Measurements from ENCODE around the gene SLC6A12.

DNA sequence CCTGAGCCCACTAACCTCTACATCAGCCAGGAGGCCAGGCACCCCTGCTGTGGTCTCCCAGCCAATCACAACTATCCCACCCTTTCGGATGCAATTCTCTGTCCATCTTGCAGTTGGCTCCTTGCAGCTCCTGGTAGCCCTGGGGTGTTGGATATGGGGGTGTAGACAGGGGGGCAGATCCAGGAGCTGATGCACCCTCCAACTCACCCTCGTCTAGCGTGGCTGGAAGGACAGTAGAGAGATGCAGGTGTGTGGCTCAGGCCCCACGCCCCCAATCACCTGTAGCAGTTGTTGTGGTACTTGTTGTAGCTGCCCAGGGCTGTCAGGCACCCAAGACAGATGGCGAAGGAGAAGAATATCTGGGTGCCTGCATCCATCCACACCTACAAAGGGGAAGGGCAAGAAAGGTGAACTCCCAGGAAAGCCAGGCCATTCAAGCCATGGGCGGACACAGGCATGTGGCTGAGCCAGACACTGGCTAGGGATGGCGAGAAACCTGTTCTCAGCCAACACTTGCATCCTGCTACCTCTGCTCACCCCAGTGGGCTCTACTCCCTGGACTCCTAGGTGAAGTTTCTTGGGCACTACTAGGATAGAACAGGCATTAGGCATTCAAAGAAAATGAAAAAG lies 13.4 kb upstream of the SLC6A12 start:
- TF ChIP-seq, protein P1, sequence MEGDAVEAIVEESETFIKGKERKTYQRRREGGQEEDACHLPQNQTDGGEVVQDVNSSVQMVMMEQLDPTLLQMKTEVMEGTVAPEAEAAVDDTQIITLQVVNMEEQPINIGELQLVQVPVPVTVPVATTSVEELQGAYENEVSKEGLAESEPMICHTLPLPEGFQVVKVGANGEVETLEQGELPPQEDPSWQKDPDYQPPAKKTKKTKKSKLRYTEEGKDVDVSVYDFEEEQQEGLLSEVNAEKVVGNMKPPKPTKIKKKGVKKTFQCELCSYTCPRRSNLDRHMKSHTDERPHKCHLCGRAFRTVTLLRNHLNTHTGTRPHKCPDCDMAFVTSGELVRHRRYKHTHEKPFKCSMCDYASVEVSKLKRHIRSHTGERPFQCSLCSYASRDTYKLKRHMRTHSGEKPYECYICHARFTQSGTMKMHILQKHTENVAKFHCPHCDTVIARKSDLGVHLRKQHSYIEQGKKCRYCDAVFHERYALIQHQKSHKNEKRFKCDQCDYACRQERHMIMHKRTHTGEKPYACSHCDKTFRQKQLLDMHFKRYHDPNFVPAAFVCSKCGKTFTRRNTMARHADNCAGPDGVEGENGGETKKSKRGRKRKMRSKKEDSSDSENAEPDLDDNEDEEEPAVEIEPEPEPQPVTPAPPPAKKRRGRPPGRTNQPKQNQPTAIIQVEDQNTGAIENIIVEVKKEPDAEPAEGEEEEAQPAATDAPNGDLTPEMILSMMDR (IDR thresholded peaks at IDR 0.05 in 8 of 11, conservative IDR thresholded peaks at IDR 0.05 in 3 of 11): no peak
- TF ChIP-seq POLR2AphosphoS5 (IDR thresholded peaks at IDR 0.05): no peak

Data from spleen (tissue), 7 donors.